Measurements from ENCODE around the gene MINAR2. TPM values are rescaled to one million over a fixed set of nuclear protein-coding genes. Genes with fewer than 3 reads are reported as not detected.

MINAR2 gene
- total RNA-seq, 1 experiment from 2014 or later: not detected

DNA sequence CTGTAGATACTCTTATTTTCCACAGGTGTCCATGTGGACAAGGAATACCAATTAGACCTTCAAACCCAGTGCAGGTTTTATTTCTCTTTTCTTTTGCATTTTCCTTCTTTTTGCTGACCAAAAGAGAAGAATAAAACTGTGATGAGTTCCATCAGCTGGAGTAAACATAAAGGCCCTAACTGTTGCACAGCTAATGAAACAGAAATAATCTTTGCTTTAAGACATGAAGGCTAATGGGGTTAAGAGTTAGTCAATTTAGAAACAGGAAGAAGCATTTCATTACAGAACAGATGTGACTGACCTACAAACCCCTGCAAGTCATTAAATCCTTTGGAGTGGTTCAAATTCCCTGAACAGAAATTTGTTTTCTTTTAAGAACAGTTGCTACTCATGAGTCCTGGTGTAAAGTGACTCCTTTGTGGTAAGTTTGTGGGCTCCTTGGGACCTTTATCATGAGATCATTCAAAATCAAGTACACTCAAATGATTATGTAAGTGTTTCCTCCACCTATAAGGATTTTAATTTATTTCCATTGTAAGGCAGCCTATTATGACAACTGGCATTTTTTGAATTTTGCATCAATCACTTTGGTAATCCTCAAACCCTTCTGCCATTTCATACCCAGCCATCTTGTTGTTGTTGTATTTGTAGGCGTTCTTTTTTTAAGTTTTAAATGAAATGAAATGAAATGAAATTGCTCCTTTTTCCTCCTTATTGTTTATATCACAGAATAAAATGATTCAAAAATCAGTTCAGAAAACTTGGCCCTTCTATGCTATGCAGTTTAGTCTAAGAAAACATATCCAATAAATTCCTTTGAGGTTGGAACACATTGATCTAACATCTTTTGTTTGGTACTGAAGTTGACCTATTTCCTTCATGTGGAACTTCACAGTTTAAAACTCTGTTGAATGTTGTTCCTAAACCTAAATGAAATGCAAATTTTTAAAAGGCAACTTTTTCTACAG lies 1.3 kb downstream of the MINAR2 start:
- ChIA-PET POLR2A (no interaction called here), CTCF (no interaction called here)
- no peak overlapping the region for H3K4me3 ChIP-seq (ENCODE audit: low read depth, low read length)
- no peak for DNase-seq
- no peaks in the 10 kb centered on the region for H3K27me3 Mint-ChIP-seq (ENCODE audit: insufficient read depth, unreplicated experiment)
- intact Hi-C loops (cut with micrococcal nuclease; ENCODE audit: unreplicated experiment): no loop called here
- no peaks in the 10 kb centered on the region for H3K27me3 ChIP-seq (replicated peaks; ENCODE audit: control insufficient read depth, insufficient read depth, low read length)
- H3K4me1 Mint-ChIP-seq (ENCODE audit: low read depth, unreplicated experiment): no peaks in the 10 kb centered on the region
- no TSS peak for BruUV-seq (replicated peaks)
- no peaks in the 10 kb centered on the region for H3K4me1 ChIP-seq
- H3K4me3 Mint-ChIP-seq (ENCODE audit: unreplicated experiment): no peak overlapping the region
- H3K9me3 ChIP-seq: no peaks in the 10 kb centered on the region
- H3K36me3 ChIP-seq (ENCODE audit: control insufficient read depth, insufficient read depth, low read length): no peaks in the 10 kb centered on the region
- H3K36me3 Mint-ChIP-seq (ENCODE audit: insufficient read depth, unreplicated experiment): peaks cover 5% of the 10 kb centered on the region
- no peak for TF ChIP-seq CTCF (IDR thresholded peaks at IDR 0.05; ENCODE audit: insufficient read depth in 1 of 2, low read depth in 1 of 2, low read length in 1 of 2, severe bottlenecking in 1 of 2, unreplicated experiment in 1 of 2)
- no peaks in the 10 kb centered on the region for H3K9me3 Mint-ChIP-seq (ENCODE audit: unreplicated experiment)
- no peak overlapping the region for H3K27ac Mint-ChIP-seq (ENCODE audit: unreplicated experiment)

GRCh38 chr5:129760636-129761325 lies 12.9 kb downstream of the MINAR2 start:
- ChIA-PET POLR2A (no interaction called here), CTCF (no interaction called here)
- Mint-ChIP-seq H3K36me3 (ENCODE audit: insufficient read depth, unreplicated experiment) (no peaks in the 10 kb centered on the region), H3K4me1 (ENCODE audit: low read depth, unreplicated experiment) (no peaks in the 10 kb centered on the region), H3K27me3 (ENCODE audit: insufficient read depth, unreplicated experiment) (no peaks in the 10 kb centered on the region), H3K9me3 (ENCODE audit: unreplicated experiment) (no peaks in the 10 kb centered on the region), H3K4me3 (ENCODE audit: unreplicated experiment) (no peak overlapping the region), H3K27ac (ENCODE audit: unreplicated experiment) (no peak overlapping the region)
- no peak overlapping the region for H3K4me3 ChIP-seq (ENCODE audit: low read depth, low read length)
- H3K27me3 ChIP-seq (replicated peaks; ENCODE audit: control insufficient read depth, insufficient read depth, low read length): no peaks in the 10 kb centered on the region
- no peaks in the 10 kb centered on the region for H3K9me3 ChIP-seq
- DNase-seq: no peak
- no TSS peak for BruUV-seq (replicated peaks)
- no peaks in the 10 kb centered on the region; the same call in 1 of the 2 replicates for H3K4me1 ChIP-seq
- intact Hi-C loops (cut with micrococcal nuclease; ENCODE audit: unreplicated experiment): loop anchor here (10.0 kb wide), 1 partner anchor 1546 kb away; no protein-coding TSS in a partner anchor
- H3K36me3 ChIP-seq (ENCODE audit: control insufficient read depth, insufficient read depth, low read length): no peaks in the 10 kb centered on the region
- no peak for TF ChIP-seq CTCF (IDR thresholded peaks at IDR 0.05; ENCODE audit: insufficient read depth in 1 of 2, low read depth in 1 of 2, low read length in 1 of 2, severe bottlenecking in 1 of 2, unreplicated experiment in 1 of 2)

- TF ChIP-seq CTCF (IDR thresholded peaks at IDR 0.05; ENCODE audit: insufficient read depth in 1 of 2, low read depth in 1 of 2, low read length in 1 of 2, severe bottlenecking in 1 of 2, unreplicated experiment in 1 of 2): no peak
- no TSS peak for BruUV-seq (replicated peaks)
- H3K27me3 ChIP-seq (replicated peaks; ENCODE audit: control insufficient read depth, insufficient read depth, low read length): no peaks in the 10 kb centered on the region
- no peaks in the 10 kb centered on the region for H3K36me3 ChIP-seq (ENCODE audit: control insufficient read depth, insufficient read depth, low read length)
- Mint-ChIP-seq H3K4me1 (ENCODE audit: low read depth, unreplicated experiment) (no peaks in the 10 kb centered on the region), H3K4me3 (ENCODE audit: unreplicated experiment) (no peak overlapping the region), H3K36me3 (ENCODE audit: insufficient read depth, unreplicated experiment) (no peaks in the 10 kb centered on the region), H3K27me3 (ENCODE audit: insufficient read depth, unreplicated experiment) (no peaks in the 10 kb centered on the region), H3K9me3 (ENCODE audit: unreplicated experiment) (no peaks in the 10 kb centered on the region), H3K27ac (ENCODE audit: unreplicated experiment) (no peak overlapping the region)
- POLR2A ChIA-PET: no interaction called here
- H3K9me3 ChIP-seq: no peaks in the 10 kb centered on the region
- CTCF ChIA-PET: interaction anchor here (0.7 kb wide), 1 partner anchor 10 kb away, joined by 4 read pairs; no protein-coding TSS in a partner anchor
- intact Hi-C loops (cut with micrococcal nuclease; ENCODE audit: unreplicated experiment): loop anchor here (10.0 kb wide), 1 partner anchor 1549 kb away; no protein-coding TSS in a partner anchor
- H3K4me3 ChIP-seq (ENCODE audit: low read depth, low read length): no peak overlapping the region
- no peak for DNase-seq
- no peaks in the 10 kb centered on the region; the same call in 1 of the 2 replicates for H3K4me1 ChIP-seq
Measured at GRCh38 chr5:129763651-129764050, 15.8 kb downstream of the MINAR2 start.
